Erythroblast (primary cell): ENCODE results near the gene SIX1.

ENCODE experiments used
- GATA1 ChIP-seq: IDR thresholded peaks from 2 replicates; pipeline ENCODE4 v1.6.1; 2011; ENCODE audit warnings: low read depth, mild to moderate bottlenecking, control low read depth, low read length, moderate library complexity
- POLR2A ChIP-seq: IDR thresholded peaks from 2 replicates; pipeline ENCODE4 v1.6.1; 2011; ENCODE audit warnings: mild to moderate bottlenecking, low read length

GRCh38 chr14:60691383-60692113 is 42.3 kb upstream of the SIX1 start:
- TF ChIP-seq POLR2A (no peak), GATA1 (no peak)
